A673 (cell line): ENCODE measurements around the gene AP4E1.

Experiments
- CTCF ChIP-seq: fragments of 300-800, 200-600 bp; sonication (generic); conservative IDR thresholded peaks from 2 replicates; pipeline ENCODE4 v1.5.1; 2017; ENCODE audit warnings: low read depth, mild to moderate bottlenecking, antibody characterized with exemption, low read length, moderate library complexity, mixed read lengths
- EZH2 ChIP-seq: fragments of 200-600 bp; sonication (generic); IDR thresholded peaks from 2 replicates; pipeline ENCODE4 v1.6.1; 2017; ENCODE audit warnings: borderline replicate concordance, low read depth, mild to moderate bottlenecking, mixed read lengths, antibody characterized with exemption, low read length; ENCODE audit not compliant: poor library complexity, severe bottlenecking

DNA sequence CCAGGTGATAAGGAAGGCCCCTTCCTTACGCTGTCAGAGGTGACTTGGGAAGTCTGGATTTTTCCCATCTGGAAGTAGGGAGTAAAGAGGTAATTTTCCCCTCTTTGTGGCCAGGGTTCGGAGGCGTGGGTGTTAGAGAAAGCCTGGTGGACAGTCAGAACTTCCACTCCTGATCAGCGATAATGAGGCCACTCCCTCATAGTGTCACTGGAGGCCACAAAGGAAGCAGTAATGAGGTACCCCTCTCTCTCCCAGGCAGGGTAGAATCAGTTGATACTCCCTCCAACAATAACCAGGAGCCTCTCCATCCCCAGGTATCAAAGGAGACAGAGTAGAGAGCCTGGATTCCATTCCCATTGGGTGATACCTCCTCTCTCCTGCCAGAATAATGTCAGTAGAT, 30.0 kb downstream of the AP4E1 start:
- no peak for TF ChIP-seq CTCF
- TF ChIP-seq EZH2, result no peak
